GM10266 (cell line): ENCODE data around the gene HDDC2.

ENCODE experiments used
- DNase-seq: peaks from one replicate; pipeline ENCODE4 v3.0.0; 2012; ENCODE audit errors: extremely low spot score
- CTCF ChIP-seq: IDR thresholded peaks from 2 replicates; pipeline ENCODE4 v1.5.1; 2012; ENCODE audit warnings: mild to moderate bottlenecking, low read depth; ENCODE audit not compliant: control insufficient read depth, insufficient read depth; ENCODE audit errors: missing control alignments

The HDDC2 gene

GRCh38 chr6:125306756-125307149 is 5.0 kb upstream of the HDDC2 start:
- TF ChIP-seq CTCF, result no peak
- DNase-seq, result no peak

- no peak for TF ChIP-seq CTCF
- DNase-seq, result no peak
These were observed 3.3 kb upstream of the HDDC2 start for GRCh38 chr6:125304970-125305660.

- no peak for TF ChIP-seq CTCF
- no peak for DNase-seq
These were observed 1.7 kb upstream of the HDDC2 start for GRCh38 chr6:125303512-125303854.

GRCh38 chr6:125302840-125303511 is 1.2 kb upstream of the HDDC2 start:
- TF ChIP-seq CTCF, result no peak
- DNase-seq, result no peak

GRCh38 chr6:125300992-125301434 is 754 bp downstream of the HDDC2 start:
- DNase-seq, result peak; percentile 32
- TF ChIP-seq CTCF, result no peak

- no peak for DNase-seq
- no peak for TF ChIP-seq CTCF
These were observed 2.5 kb downstream of the HDDC2 start for GRCh38 chr6:125299257-125299656.

- no peak for TF ChIP-seq CTCF
- DNase-seq, result no peak
These were observed 5.3 kb downstream of the HDDC2 start for GRCh38 chr6:125296471-125296870.
